Body of pancreas (tissue), 4 donors: ENCODE data around the gene ZNF672. TPM values are rescaled to one million over a fixed set of nuclear protein-coding genes. Genes with fewer than 3 reads are reported as not detected.
A peak's percentile ranks its signal among the peaks of the same experiment; 100 is the strongest.

Source experiments
- ATAC-seq: fragments of 150-250 bp; one replicate; pipeline ENCODE4 v1.9.1; 2016
- DNase-seq, 4 donors: peaks; one replicate each; pipeline ENCODE4 v3.0.0-alpha.2; 2019
- H3K27ac ChIP-seq, 4 donors: fragments of 200-600 bp; sonication (generic); 1 replicate in 3 of 4; 2 replicates in 1 of 4; pipeline versions ENCODE4 v1.5.1 to v1.6.1; 2016 to 2019; ENCODE audit warnings: mild to moderate bottlenecking in 1 of 4, mixed read lengths in 1 of 4, moderate library complexity in 1 of 4
- H3K27me3 ChIP-seq, 2 donors: fragments of 200-600 bp; sonication (generic); one replicate each; pipeline ENCODE4 v1.6.0; 2016; ENCODE audit warnings: mild to moderate bottlenecking in 1 of 2
- H3K36me3 ChIP-seq, 2 donors: fragments of 200-600 bp; sonication (generic); replicated peaks in 1 of 2; 2 replicates each; pipeline ENCODE4 v1.5.1; 2016; ENCODE audit warnings: low read depth in 2 of 2; ENCODE audit not compliant: insufficient read depth in 1 of 2
- H3K4me1 ChIP-seq: fragments of 200-600 bp; sonication (generic); one replicate; pipeline ENCODE4 v1.6.0; 2016
- H3K4me3 ChIP-seq, 2 donors: fragments of 200-600 bp; sonication (generic); 1 replicate in 1 of 2; 2 replicates in 1 of 2; pipeline ENCODE4 v1.5.1; 2016 to 2019
- H3K9me3 ChIP-seq, 3 donors: fragments of 200-600 bp; sonication (generic); 1 replicate in 2 of 3; 2 replicates in 1 of 3; pipeline ENCODE4 v1.5.1; 2016
- POLR2A ChIP-seq, 3 donors: fragments of 450-650 bp; IDR thresholded peaks; one replicate each; pipeline ENCODE4 v1.6.1; 2016; ENCODE audit warnings: antibody characterized with exemption in 3 of 3, mild to moderate bottlenecking in 2 of 3
- WGBS, 2 donors: methylation state at CpG; one replicate each; pipeline ENCODE4 v1.1.5; 2017; 5-methylcytosine and 5-hydroxymethylcytosine counted together
- intact Hi-C: fragments of 100-400 bp; cut with DNase I; formaldehyde crosslinking; loops from one replicate; pipeline ENCODE4 v1.15.1; 2023
- total RNA-seq, 2 donors: library from RNA; depleted of rRNA; stranded (reverse); fragments of >200 nt; gene quantifications; one replicate each; pipeline ENCODE4 v1.1.0, GENCODE V29; 2016
- TF ChIP-seq, protein P1 (sequence below), 7 experiments: fragments of 450-650 bp in 4 of 7; fragments of 200-600 bp in 3 of 7; sonication (generic) in 3 of 7; IDR thresholded peaks; one replicate each; pipeline ENCODE4 v1.5.1; 2016 to 2019; ENCODE audit warnings: antibody characterized with exemption in 7 of 7

The ZNF672 gene
- total RNA-seq, 2 donors from 2014 or later: 18.8 to 27.2 TPM

- no peak overlapping the region for H3K27ac ChIP-seq
- H3K9me3 ChIP-seq: no peaks in the 10 kb centered on the region
- TF ChIP-seq, protein P1, sequence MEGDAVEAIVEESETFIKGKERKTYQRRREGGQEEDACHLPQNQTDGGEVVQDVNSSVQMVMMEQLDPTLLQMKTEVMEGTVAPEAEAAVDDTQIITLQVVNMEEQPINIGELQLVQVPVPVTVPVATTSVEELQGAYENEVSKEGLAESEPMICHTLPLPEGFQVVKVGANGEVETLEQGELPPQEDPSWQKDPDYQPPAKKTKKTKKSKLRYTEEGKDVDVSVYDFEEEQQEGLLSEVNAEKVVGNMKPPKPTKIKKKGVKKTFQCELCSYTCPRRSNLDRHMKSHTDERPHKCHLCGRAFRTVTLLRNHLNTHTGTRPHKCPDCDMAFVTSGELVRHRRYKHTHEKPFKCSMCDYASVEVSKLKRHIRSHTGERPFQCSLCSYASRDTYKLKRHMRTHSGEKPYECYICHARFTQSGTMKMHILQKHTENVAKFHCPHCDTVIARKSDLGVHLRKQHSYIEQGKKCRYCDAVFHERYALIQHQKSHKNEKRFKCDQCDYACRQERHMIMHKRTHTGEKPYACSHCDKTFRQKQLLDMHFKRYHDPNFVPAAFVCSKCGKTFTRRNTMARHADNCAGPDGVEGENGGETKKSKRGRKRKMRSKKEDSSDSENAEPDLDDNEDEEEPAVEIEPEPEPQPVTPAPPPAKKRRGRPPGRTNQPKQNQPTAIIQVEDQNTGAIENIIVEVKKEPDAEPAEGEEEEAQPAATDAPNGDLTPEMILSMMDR (IDR thresholded peaks at IDR 0.05): no peak
- TF ChIP-seq POLR2A (IDR thresholded peaks at IDR 0.05): no peak
- H3K27me3 ChIP-seq: no peaks in the 10 kb centered on the region
- no peak for DNase-seq
- intact Hi-C loops: no loop called here
- H3K4me1 ChIP-seq: no peaks in the 10 kb centered on the region
- H3K4me3 ChIP-seq: no peak overlapping the region
- 83 to 93% methylated on average over 7 to 9 of the region's 9 CpGs for WGBS, 2 donors
- peaks cover 14 to 17% of the 10 kb centered on the region in 2 donors for H3K36me3 ChIP-seq
- no peak for ATAC-seq
These were observed 12.1 kb downstream of the ZNF672 start for GRCh38 chr1:248850124-248850523.

GRCh38 chr1:248850536-248851251, 12.7 kb downstream of the ZNF672 start:
- Histone ChIP-seq H3K4me3 (no peak overlapping the region), H3K36me3 (peaks cover 14 to 16% of the 10 kb centered on the region in 2 donors), H3K9me3 (no peaks in the 10 kb centered on the region), H3K27ac (no peak overlapping the region), H3K4me1 (no peaks in the 10 kb centered on the region), H3K27me3 (no peaks in the 10 kb centered on the region)
- 74 to 93% methylated on average over 7 to 10 of the region's 10 CpGs for WGBS, 2 donors
- ATAC-seq (no peak), DNase-seq (no peak)
- intact Hi-C loops: no loop called here
- no peak for TF ChIP-seq POLR2A (IDR thresholded peaks at IDR 0.05)
- TF ChIP-seq, protein P1 (IDR thresholded peaks at IDR 0.05): no peak

DNA sequence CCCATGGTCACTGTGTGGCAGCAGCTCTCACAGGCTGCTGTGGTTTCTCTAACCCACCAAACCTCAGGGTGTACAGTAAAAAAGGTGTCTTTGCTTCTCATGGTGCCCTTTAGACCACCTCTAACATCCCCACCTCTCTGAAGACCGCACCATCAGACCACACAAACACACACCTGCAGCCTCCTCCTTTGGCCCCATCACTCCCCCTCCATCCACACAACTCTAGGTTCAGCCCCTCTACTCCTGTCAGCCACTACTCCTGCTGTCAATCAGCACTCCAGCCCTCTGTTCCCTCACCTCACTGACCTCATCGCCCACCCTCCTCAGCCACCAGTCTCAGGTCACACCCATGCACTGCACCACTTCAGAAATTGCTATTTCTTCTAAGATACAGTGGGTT, 13.4 kb downstream of the ZNF672 start:
- H3K4me3 ChIP-seq: no peak overlapping the region
- WGBS, 2 donors: 93 to 98% methylated on average over 2 of the region's 2 CpGs
- intact Hi-C loops: no loop called here

GRCh38 chr1:248852481-248853405, 14.7 kb downstream of the ZNF672 start:
- 91 to 93% methylated on average over 7 of the region's 7 CpGs for WGBS, 2 donors
- Histone ChIP-seq H3K4me3 (no peak overlapping the region), H3K36me3 (peaks cover 10 to 11% of the 10 kb centered on the region in 2 donors), H3K27ac (no peak overlapping the region), H3K9me3 (no peaks in the 10 kb centered on the region), H3K27me3 (no peaks in the 10 kb centered on the region), H3K4me1 (peaks cover 8% of the 10 kb centered on the region)
- no peak for ATAC-seq
- intact Hi-C loops: no loop called here
- TF ChIP-seq POLR2A (IDR thresholded peaks at IDR 0.05): no peak
- TF ChIP-seq, protein P1 (IDR thresholded peaks at IDR 0.05): no peak
- DNase-seq: no peak

More for the DNA sequence above, 13.4 kb downstream of the ZNF672 start:
- ATAC-seq: no peak
- no peak for DNase-seq
- TF ChIP-seq POLR2A (IDR thresholded peaks at IDR 0.05): peak in 1 of 3 donors; percentile 8
- TF ChIP-seq, protein P1 (IDR thresholded peaks at IDR 0.05): no peak
- Histone ChIP-seq H3K27me3 (no peaks in the 10 kb centered on the region), H3K4me1 (no peaks in the 10 kb centered on the region), H3K27ac (no peak overlapping the region), H3K9me3 (no peaks in the 10 kb centered on the region), H3K36me3 (peaks cover 12 to 14% of the 10 kb centered on the region in 2 donors)
